MCF 10A (cell line): Measurements from ENCODE around the gene GSKIP. TPM values are rescaled to one million over a fixed set of nuclear protein-coding genes. Genes with fewer than 3 reads are reported as not detected.

Experiments
- BruUV-seq: library from RNA; stranded (reverse); fragments of 400-500 nt; replicated peaks from 2 replicates; lab custom pipeline; 2021; lab: Mats Ljungman, UMichigan
- CTCF ChIA-PET: fragments of 300-600 bp; sonication (Branson Sonifier 250); formaldehyde crosslinking; extraction: SDS; loops from one replicate; lab custom pipeline; 2021; ENCODE audit warnings: antibody characterized with exemption, inconsistent platforms; lab: Yijun Ruan, JAX
- POLR2A ChIA-PET: fragments of 300-600, 350-650 bp; sonication (Branson Sonifier 250); formaldehyde crosslinking; extraction: SDS; loops from one replicate; lab custom pipeline; 2020; ENCODE audit warnings: antibody characterized with exemption, inconsistent platforms; lab: Yijun Ruan, JAX
- DNase-seq: peaks from one replicate; pipeline ENCODE4 v3.0.0-alpha.2; 2018; ENCODE audit not compliant: unreplicated experiment
- H3K27ac Mint-ChIP-seq: one replicate; pipeline ENCODE4 v1.8.0; 2022; ENCODE audit warnings: mild to moderate bottlenecking, low read depth, mixed read lengths; ENCODE audit not compliant: unreplicated experiment
- H3K27me3 Mint-ChIP-seq: one replicate; pipeline ENCODE4 v1.8.0; 2022; ENCODE audit warnings: mixed read lengths; ENCODE audit not compliant: insufficient read depth, unreplicated experiment
- H3K36me3 Mint-ChIP-seq: one replicate; pipeline ENCODE4 v1.8.0; 2022; ENCODE audit warnings: mild to moderate bottlenecking, moderate library complexity, mixed read lengths; ENCODE audit not compliant: insufficient read depth, unreplicated experiment
- H3K4me1 Mint-ChIP-seq: one replicate; pipeline ENCODE4 v1.8.0; 2022; ENCODE audit warnings: mixed read lengths; ENCODE audit not compliant: insufficient read depth, unreplicated experiment
- H3K4me3 Mint-ChIP-seq: one replicate; pipeline ENCODE4 v1.8.0; 2022; ENCODE audit warnings: mild to moderate bottlenecking, moderate library complexity, mixed read lengths; ENCODE audit not compliant: unreplicated experiment
- H3K9me3 Mint-ChIP-seq: one replicate; pipeline ENCODE4 v1.8.0; 2022; ENCODE audit warnings: mixed read lengths; ENCODE audit not compliant: unreplicated experiment
- intact Hi-C: fragments of 100-400 bp; cut with micrococcal nuclease; formaldehyde crosslinking; loops from 2 replicates; pipeline ENCODE4 v1.14.1; 2022
- total RNA-seq: library from RNA; stranded (reverse); gene quantifications from 2 replicates; pipeline ENCODE4 v1.2.3, GENCODE V29; 2022
- TF ChIP-seq, protein P1 (sequence below): fragments of 200-600 bp; IDR thresholded peaks from one replicate; pipeline ENCODE4 v1.8.0; 2022; ENCODE audit warnings: antibody characterized with exemption, mild to moderate bottlenecking; ENCODE audit not compliant: unreplicated experiment

The GSKIP gene
- total RNA-seq, 1 experiment from 2014 or later, result 19.8 TPM

DNA sequence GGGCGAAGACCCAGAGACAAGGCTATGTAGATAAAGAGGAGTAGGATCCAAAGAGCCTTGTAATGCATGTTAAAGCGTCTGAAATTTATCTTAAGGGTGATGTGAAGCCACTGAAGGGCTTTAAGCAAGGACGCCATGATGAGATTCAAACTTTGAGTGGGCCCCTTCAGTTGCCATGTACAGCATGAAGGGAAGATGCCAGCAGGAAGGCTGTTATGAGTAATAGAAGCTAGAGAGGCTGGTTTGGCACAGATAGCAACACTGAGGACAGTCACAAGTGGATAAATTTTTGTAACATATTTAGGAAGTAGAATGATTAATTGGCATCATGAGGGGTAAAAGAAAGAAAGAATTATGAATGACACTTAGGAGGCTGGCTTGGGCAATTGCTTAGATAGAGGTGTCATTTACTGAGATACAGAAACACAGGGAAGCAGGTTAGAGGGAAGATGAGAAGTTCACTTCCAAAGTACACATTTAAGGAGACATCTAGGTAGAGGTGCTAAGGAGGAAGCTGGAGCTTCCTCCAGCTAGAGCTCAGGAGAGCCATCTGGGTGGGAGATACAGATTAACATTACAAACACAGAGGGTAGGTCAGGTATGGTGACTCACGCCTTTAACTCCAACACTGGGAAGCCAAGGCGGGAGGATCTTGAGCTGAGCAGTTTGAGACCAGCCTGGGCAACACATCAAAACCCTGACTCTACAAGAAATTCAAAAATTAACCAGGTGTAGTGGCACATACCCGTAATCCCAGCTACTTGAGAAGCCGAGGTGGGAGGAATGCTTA is 13.8 kb upstream of the GSKIP start:
- intact Hi-C loops, result no loop called here
- CTCF ChIA-PET, result no interaction called here

DNA sequence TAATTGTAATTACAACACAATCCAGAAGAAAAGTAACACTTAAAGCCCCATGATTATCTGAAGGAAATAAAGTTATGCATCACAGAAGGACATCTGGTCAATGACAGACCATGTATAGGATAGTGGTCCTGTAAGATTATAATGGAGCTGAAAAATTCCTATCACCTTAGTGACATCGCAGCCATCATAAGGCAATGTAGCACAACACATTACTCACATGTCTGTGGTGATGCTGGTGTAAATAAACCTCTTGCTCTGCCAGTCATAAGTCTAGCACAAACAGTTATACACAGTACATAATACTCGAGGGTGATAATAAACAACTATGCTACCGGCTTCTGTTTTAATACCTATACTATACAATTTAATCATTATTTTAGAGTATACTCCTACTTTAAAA is 11.3 kb upstream of the GSKIP start:
- H3K36me3 Mint-ChIP-seq, result no peaks in the 10 kb centered on the region
- CTCF ChIA-PET, result interaction anchor here (0.7 kb wide), 3 partner anchors 10 to 65 kb away, joined by 3 to 5 read pairs (median 3); no protein-coding TSS in a partner anchor

More for the DNA sequence above, 13.8 kb upstream of the GSKIP start:
- Mint-ChIP-seq H3K4me1 (peaks cover 17% of the 10 kb centered on the region), H3K36me3 (no peaks in the 10 kb centered on the region), H3K9me3 (no peaks in the 10 kb centered on the region), H3K27me3 (no peaks in the 10 kb centered on the region), H3K4me3 (no peak overlapping the region), H3K27ac (no peak overlapping the region)
- DNase-seq, result no peak
- POLR2A ChIA-PET, result interaction anchor here (0.6 to 1.2 kb wide), 2 partner anchors 13 to 183 kb away, joined by 3 read pairs; no protein-coding TSS in a partner anchor
- TF ChIP-seq, protein P1, sequence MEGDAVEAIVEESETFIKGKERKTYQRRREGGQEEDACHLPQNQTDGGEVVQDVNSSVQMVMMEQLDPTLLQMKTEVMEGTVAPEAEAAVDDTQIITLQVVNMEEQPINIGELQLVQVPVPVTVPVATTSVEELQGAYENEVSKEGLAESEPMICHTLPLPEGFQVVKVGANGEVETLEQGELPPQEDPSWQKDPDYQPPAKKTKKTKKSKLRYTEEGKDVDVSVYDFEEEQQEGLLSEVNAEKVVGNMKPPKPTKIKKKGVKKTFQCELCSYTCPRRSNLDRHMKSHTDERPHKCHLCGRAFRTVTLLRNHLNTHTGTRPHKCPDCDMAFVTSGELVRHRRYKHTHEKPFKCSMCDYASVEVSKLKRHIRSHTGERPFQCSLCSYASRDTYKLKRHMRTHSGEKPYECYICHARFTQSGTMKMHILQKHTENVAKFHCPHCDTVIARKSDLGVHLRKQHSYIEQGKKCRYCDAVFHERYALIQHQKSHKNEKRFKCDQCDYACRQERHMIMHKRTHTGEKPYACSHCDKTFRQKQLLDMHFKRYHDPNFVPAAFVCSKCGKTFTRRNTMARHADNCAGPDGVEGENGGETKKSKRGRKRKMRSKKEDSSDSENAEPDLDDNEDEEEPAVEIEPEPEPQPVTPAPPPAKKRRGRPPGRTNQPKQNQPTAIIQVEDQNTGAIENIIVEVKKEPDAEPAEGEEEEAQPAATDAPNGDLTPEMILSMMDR, result no peak
- BruUV-seq, result no TSS peak

DNA sequence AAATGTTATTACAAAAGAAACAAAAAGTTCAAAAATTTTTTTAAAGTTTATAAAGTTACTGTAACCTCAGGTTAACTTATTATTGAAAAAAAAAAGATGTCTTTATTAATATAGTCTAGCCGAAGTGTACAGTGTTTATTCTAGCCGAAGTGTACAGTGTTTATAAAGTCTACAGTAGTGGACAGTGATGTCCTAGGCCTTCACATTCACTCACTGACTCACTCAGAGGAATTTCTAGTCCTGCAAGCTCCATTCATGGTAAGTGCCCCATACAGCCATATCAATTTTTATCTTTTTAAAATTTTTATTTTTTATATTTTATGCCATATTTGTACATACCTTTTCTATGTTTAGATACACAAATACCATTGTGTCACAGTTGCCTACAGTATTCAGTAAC is 10.6 kb upstream of the GSKIP start:
- Mint-ChIP-seq H3K27ac (no peak overlapping the region), H3K36me3 (no peaks in the 10 kb centered on the region), H3K27me3 (no peaks in the 10 kb centered on the region), H3K4me3 (no peak overlapping the region), H3K9me3 (no peaks in the 10 kb centered on the region), H3K4me1 (peaks cover 23% of the 10 kb centered on the region)
- BruUV-seq, result no TSS peak
- CTCF ChIA-PET, result interaction anchor here (0.6 to 0.7 kb wide), 2 partner anchors 38 to 56 kb away, joined by 3 to 6 read pairs; no protein-coding TSS in a partner anchor
- intact Hi-C loops, result no loop called here
- POLR2A ChIA-PET, result interaction anchor here (1.2 kb wide), 2 partner anchors 10 to 11 kb away, joined by 3 to 5 read pairs; no protein-coding TSS in a partner anchor
- DNase-seq, result no peak
- TF ChIP-seq, protein P1, result no peak

More for the DNA sequence above, 11.3 kb upstream of the GSKIP start:
- peaks cover 19% of the 10 kb centered on the region for H3K4me1 Mint-ChIP-seq
- no peak overlapping the region for H3K27ac Mint-ChIP-seq
- TF ChIP-seq, protein P1, result no peak
- POLR2A ChIA-PET, result interaction anchor here (1.2 kb wide), 2 partner anchors 10 to 11 kb away, joined by 3 to 5 read pairs; no protein-coding TSS in a partner anchor
- BruUV-seq, result no TSS peak
- H3K4me3 Mint-ChIP-seq, result no peak overlapping the region
- DNase-seq, result no peak
- H3K27me3 Mint-ChIP-seq, result no peaks in the 10 kb centered on the region
- intact Hi-C loops, result no loop called here
- no peaks in the 10 kb centered on the region for H3K9me3 Mint-ChIP-seq

DNA sequence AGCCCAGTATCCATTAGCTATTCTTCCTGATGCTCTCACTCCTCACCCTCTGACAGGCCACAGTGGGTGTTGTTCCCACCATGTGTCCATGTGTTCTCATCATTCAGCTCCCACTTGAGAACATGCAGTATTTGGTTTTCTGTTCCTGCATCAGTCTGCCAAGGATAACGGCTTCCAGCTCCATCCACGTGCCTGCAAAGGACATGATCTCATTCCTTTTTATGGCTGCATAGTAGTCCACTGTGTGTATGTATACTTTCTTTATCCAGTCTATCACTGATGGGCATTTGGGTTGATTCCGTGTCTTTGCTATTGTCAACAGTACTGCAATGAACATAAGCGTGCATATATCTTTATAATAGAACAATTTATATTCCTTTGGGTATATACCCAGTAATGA is 9.1 kb upstream of the GSKIP start:
- no TSS peak for BruUV-seq
- POLR2A ChIA-PET, result no interaction called here
- TF ChIP-seq, protein P1, result no peak
- Mint-ChIP-seq H3K9me3 (no peaks in the 10 kb centered on the region), H3K36me3 (no peaks in the 10 kb centered on the region), H3K4me3 (no peak overlapping the region), H3K27me3 (no peaks in the 10 kb centered on the region), H3K4me1 (peaks cover 18% of the 10 kb centered on the region), H3K27ac (no peak overlapping the region)
- CTCF ChIA-PET, result interaction anchor here (0.9 to 1.0 kb wide), 2 partner anchors 57 to 912 kb away, joined by 3 to 5 read pairs; no protein-coding TSS in a partner anchor
- no peak for DNase-seq
- intact Hi-C loops, result no loop called here
